Lung (tissue), 12 donors: Measurements from ENCODE around the gene NDE1. TPM values are rescaled to one million over a fixed set of nuclear protein-coding genes. Genes with fewer than 3 reads are reported as not detected.

Experiments
- ATAC-seq: fragments of 200-7000 bp; cut with Tn5 transposase; one replicate; pipeline ENCODE4 v1.9.1; 2020; ENCODE audit warnings: moderate number of reproducible peaks; ENCODE audit not compliant: insufficient read depth, low FRiP score
- DNase-seq, 3 donors: peaks; one replicate each; pipeline ENCODE4 v3.0.0-alpha.2; 2013 to 2017
- H3K27ac ChIP-seq, 2 donors: one replicate each; pipeline ENCODE4 v1.5.1; 2013; ENCODE audit warnings: mild to moderate bottlenecking in 2 of 2, moderate library complexity in 2 of 2, control low read depth in 1 of 2, inconsistent platforms in 1 of 2, low read depth in 1 of 2, low read length in 1 of 2
- H3K27me3 ChIP-seq, 3 donors: one replicate each; pipeline ENCODE4 v1.5.1; 2013; ENCODE audit warnings: low read length in 2 of 3; ENCODE audit not compliant: control insufficient read depth in 3 of 3, insufficient read depth in 3 of 3
- H3K36me3 ChIP-seq, 4 donors: one replicate each; pipeline ENCODE4 v1.5.1; 2013; ENCODE audit warnings: low read length in 4 of 4, mild to moderate bottlenecking in 1 of 4, moderate library complexity in 1 of 4; ENCODE audit not compliant: control insufficient read depth in 4 of 4, insufficient read depth in 4 of 4
- H3K4me1 ChIP-seq, 5 donors: one replicate each; pipeline ENCODE4 v1.5.1; 2013; ENCODE audit warnings: low read length in 5 of 5, mild to moderate bottlenecking in 2 of 5, moderate library complexity in 1 of 5; ENCODE audit not compliant: control insufficient read depth in 5 of 5, insufficient read depth in 5 of 5
- H3K4me3 ChIP-seq: one replicate; pipeline ENCODE4 v1.5.1; 2013; ENCODE audit warnings: mild to moderate bottlenecking, control low read depth, moderate library complexity
- H3K9ac ChIP-seq, 2 donors: one replicate each; pipeline ENCODE4 v1.5.1; 2013; ENCODE audit warnings: low read length in 2 of 2, control low read depth in 1 of 2; ENCODE audit not compliant: insufficient read depth in 1 of 2
- H3K9me3 ChIP-seq, 4 donors: one replicate each; pipeline ENCODE4 v1.5.1; 2013; ENCODE audit warnings: low read length in 3 of 4, mild to moderate bottlenecking in 1 of 4, moderate library complexity in 1 of 4; ENCODE audit not compliant: control insufficient read depth in 4 of 4, insufficient read depth in 3 of 4
- WGBS, 2 donors: extraction: QIAGEN DNeasy Blood & Tissue Kit; methylation state at CpG; one replicate each; pipeline ENCODE4 v1.1.7; 2013; 5-methylcytosine and 5-hydroxymethylcytosine counted together
- polyA plus RNA-seq, 2 donors: library from polyadenylated mRNA; stranded (reverse); fragments of 200-250 nt; gene quantifications; one replicate each; pipeline ENCODE4 v1.2.1, GENCODE V29; 2013
- total RNA-seq, 2 donors: library from RNA; depleted of rRNA in 1 of 2; stranded (reverse); fragments of >200 nt in 1 of 2; gene quantifications; one replicate each; pipeline ENCODE4 v1.2.1, GENCODE V29; 2014 to 2021
- TF ChIP-seq, protein P1 (sequence below): IDR thresholded peaks from 2 replicates; pipeline ENCODE4 v1.5.1; 2012; ENCODE audit warnings: mild to moderate bottlenecking; ENCODE audit errors: control extremely low read depth, extremely low read depth
- donor health status: control.
- donor health status: control.
- donor health status: Bipolar disorder and iron deficiency.
- donor health status: healthy.
- donor health status: DM: yes; HTN: yes; CAD: no.

Gene NDE1
- total and polyA plus RNA-seq, 4 donors, result 7.4 to 46.8 (median 22.5) TPM

DNA sequence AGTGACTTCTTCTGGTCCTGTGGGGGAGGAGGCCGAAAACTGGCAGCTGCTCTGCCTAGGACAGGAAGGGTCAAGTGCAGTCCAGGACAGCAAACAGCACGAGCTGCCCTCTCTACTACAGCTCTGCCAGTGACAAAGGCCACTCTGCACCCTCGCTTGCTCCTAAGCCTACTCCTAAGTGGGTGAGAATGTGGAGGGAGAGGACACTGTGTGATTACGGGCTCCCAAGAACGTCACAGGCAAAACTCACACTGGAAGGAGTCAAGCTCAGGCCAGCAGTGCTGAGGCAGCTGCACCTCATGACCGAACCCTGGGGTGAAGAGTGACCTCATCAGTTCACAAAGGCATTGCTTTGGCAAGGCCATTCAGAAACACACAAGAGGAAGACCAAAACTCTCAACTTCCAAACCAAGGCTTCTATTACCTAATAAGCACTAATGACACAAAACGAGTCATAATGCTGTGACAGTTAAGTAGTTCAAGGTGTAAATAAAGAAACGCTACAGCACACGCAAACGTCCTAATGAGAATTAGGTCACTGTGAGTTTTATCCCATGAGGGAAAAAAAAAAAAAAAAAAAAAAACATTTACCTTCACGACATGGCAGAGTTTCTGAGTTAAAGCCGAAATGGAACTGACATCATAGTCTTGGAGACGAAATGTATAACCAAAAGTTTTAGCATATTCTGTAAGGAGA is 42.2 kb upstream of the NDE1 start:
- 64 to 82% methylated on average over 12 to 13 of the region's 13 CpGs for WGBS, 2 donors
- no peak for DNase-seq
- TF ChIP-seq, protein P1, sequence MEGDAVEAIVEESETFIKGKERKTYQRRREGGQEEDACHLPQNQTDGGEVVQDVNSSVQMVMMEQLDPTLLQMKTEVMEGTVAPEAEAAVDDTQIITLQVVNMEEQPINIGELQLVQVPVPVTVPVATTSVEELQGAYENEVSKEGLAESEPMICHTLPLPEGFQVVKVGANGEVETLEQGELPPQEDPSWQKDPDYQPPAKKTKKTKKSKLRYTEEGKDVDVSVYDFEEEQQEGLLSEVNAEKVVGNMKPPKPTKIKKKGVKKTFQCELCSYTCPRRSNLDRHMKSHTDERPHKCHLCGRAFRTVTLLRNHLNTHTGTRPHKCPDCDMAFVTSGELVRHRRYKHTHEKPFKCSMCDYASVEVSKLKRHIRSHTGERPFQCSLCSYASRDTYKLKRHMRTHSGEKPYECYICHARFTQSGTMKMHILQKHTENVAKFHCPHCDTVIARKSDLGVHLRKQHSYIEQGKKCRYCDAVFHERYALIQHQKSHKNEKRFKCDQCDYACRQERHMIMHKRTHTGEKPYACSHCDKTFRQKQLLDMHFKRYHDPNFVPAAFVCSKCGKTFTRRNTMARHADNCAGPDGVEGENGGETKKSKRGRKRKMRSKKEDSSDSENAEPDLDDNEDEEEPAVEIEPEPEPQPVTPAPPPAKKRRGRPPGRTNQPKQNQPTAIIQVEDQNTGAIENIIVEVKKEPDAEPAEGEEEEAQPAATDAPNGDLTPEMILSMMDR, result no peak
- H3K4me3 ChIP-seq, result no peak overlapping the region
- no peak for ATAC-seq
- H3K27ac ChIP-seq, result peak overlapping the region in 1 of 2 donors; percentile 84
- no peak overlapping the region for H3K9ac ChIP-seq
- H3K36me3 ChIP-seq, result peaks cover 29 to 74% (median 50%) of the 10 kb centered on the region in 4 donors
- H3K4me1 ChIP-seq, result peaks cover 0 to 5% (median 0%) of the 10 kb centered on the region in 5 donors
- H3K9me3 ChIP-seq, result no peaks in the 10 kb centered on the region
- no peaks in the 10 kb centered on the region for H3K27me3 ChIP-seq

DNA sequence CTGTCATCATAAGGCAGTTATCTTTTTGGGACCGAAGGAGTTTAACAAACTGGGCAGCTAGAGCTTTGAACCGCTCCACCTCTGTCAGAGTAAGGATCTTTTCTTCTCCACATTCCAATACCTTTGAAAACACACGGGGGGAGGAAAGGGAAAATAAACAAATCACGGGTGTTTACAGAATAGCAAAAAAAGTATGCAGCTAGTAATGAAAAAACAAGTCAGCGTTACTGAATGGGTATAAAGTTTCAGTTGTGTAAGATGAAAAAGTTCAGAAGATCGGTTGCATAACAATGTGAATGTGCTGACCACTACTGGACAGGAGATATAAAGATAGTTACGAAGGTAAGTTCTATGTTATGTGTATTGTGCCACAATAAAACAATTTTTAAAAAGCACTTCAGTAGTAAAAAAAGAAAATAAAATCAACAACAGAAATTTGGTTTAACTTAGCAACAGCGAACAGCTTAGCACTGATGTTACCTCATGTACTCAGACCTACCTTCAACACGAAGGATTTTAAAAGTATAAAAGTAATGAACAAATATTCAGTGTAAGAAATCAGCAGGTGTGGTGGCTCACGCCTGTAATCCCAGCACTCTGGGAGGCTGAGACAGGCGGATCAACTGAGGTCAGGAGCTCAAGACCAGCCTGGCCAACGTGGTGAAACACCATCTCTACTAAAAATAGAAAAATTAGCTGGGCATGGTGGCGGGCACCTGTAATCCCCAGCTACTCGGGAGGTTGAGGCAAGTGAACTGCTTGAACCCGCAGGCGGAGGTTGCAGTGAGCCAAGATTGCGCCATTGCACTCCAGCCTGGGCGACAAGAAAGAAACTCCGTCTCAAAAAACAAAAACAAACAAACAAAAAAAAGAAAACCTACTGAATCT is 41.4 kb upstream of the NDE1 start:
- H3K27ac ChIP-seq, result no peak overlapping the region
- no peak for DNase-seq
- no peaks in the 10 kb centered on the region for H3K27me3 ChIP-seq
- no peak overlapping the region for H3K4me3 ChIP-seq
- WGBS, 2 donors, result 81 to 87% methylated on average over 19 of the region's 19 CpGs
- TF ChIP-seq, protein P1, result no peak
- no peaks in the 10 kb centered on the region for H3K9me3 ChIP-seq
- peaks cover 33 to 77% (median 48%) of the 10 kb centered on the region in 4 donors for H3K36me3 ChIP-seq
- no peak for ATAC-seq
- H3K4me1 ChIP-seq, result peaks cover 0 to 5% (median 0%) of the 10 kb centered on the region in 5 donors
- no peak overlapping the region for H3K9ac ChIP-seq

DNA sequence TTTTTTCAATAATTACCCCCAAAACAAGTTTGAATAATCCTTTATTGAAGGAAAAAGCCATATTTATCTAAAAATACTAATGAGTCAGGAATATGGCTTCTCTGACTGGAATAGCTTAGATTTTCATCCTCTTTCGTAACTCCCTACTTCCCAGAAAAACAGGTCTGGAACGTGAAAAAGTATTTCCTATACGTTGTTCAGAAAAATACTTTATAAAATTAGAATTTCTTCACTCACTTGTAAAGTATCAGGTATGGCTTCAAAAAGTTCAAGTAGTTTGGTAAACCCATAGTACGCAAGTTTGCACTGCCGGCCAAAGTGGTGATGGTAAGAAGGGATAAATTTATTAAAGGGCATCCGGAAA is 40.8 kb upstream of the NDE1 start:
- no peak overlapping the region for H3K4me3 ChIP-seq
- TF ChIP-seq, protein P1, result no peak
- no peak overlapping the region for H3K27ac ChIP-seq
- H3K4me1 ChIP-seq, result peaks cover 0 to 5% (median 0%) of the 10 kb centered on the region in 5 donors
- no peaks in the 10 kb centered on the region for H3K27me3 ChIP-seq
- WGBS, 2 donors, result 84 to 86% methylated on average over 6 of the region's 6 CpGs
- DNase-seq (no peak), ATAC-seq (no peak)
- H3K9me3 ChIP-seq, result no peaks in the 10 kb centered on the region
- no peak overlapping the region for H3K9ac ChIP-seq
- peaks cover 36 to 75% (median 45%) of the 10 kb centered on the region in 4 donors for H3K36me3 ChIP-seq
